K562 (cell line): ENCODE measurements around the gene DEK. TPM values are rescaled to one million over a fixed set of nuclear protein-coding genes. Genes with fewer than 3 reads are reported as not detected.

Experiments used
- ATF1 ChIP-seq, 2 experiments: fragments of 450-650 bp in 1 of 2; IDR thresholded peaks; 2 replicates each; pipeline ENCODE4 v1.6.1; 2016; ENCODE audit warnings: missing compliant biosample characterization in 1 of 2, missing genetic modification characterization in 1 of 2
- BRD4 ChIP-seq: fragments of 200-600 bp; sonication (generic); IDR thresholded peaks from 2 replicates; pipeline ENCODE4 v1.6.1; 2017; ENCODE audit warnings: inconsistent platforms
- ETV1 ChIP-seq: fragments of 450-650 bp; conservative IDR thresholded peaks from 2 replicates; pipeline ENCODE4 v1.6.1; 2016; ENCODE audit warnings: missing genetic modification characterization, control low read depth, low read depth, missing compliant biosample characterization
- FUS ChIP-seq: fragments of 200-400 bp; formaldehyde crosslinking; optimal IDR thresholded peaks from 2 replicates; pipeline ENCODE3; 2017; ENCODE audit warnings: low read depth, low read length
- POU5F1 ChIP-seq: fragments of 150-350 bp; IDR thresholded peaks from 2 replicates; pipeline ENCODE4 v1.6.1; 2014; ENCODE audit warnings: borderline replicate concordance, low read length, low read depth, mild to moderate bottlenecking; ENCODE audit not compliant: partially characterized antibody
- RBBP5 ChIP-seq: fragments of 200-600 bp; sonication (generic); IDR thresholded peaks from 2 replicates; pipeline ENCODE4 v1.6.1; 2012; ENCODE audit warnings: borderline replicate concordance, mild to moderate bottlenecking, low read length, control low read depth, inconsistent platforms; ENCODE audit not compliant: insufficient read depth, poor library complexity, severe bottlenecking
- SAFB ChIP-seq: fragments of 200-400 bp; formaldehyde crosslinking; IDR thresholded peaks from 2 replicates; pipeline ENCODE4 v1.6.1; 2017; ENCODE audit warnings: low read depth, low read length, borderline replicate concordance
- SRF ChIP-seq, 2 experiments: fragments of 250-450, 450-650 bp in 1 of 2; sonication (Bioruptor Pico) in 1 of 2; sonication (generic) in 1 of 2; formaldehyde crosslinking; IDR thresholded peaks; 2 replicates each; pipeline versions ENCODE4 v1.5.0 to v1.5.1; 2020 to 2022; ENCODE audit warnings: mild to moderate bottlenecking in 1 of 2, missing genetic modification reagents in 1 of 2
- STAT5A ChIP-seq: IDR thresholded peaks from 2 replicates; pipeline ENCODE4 v1.6.1; 2012; ENCODE audit warnings: low read length, inconsistent platforms, borderline replicate concordance
- TCF7 ChIP-seq: sonication (generic); IDR thresholded peaks from 2 replicates; pipeline ENCODE4 v1.6.1; 2016; ENCODE audit warnings: antibody characterized with exemption, borderline replicate concordance
- ZNF217 ChIP-seq: sonication (generic); formaldehyde crosslinking; IDR thresholded peaks from 2 replicates; pipeline ENCODE4 v1.8.0; 2022; ENCODE audit warnings: mild to moderate bottlenecking, missing genetic modification reagents
- ZNF347 ChIP-seq: fragments of 450-650 bp; formaldehyde crosslinking; IDR thresholded peaks from 2 replicates; pipeline ENCODE4 v1.4.0; 2020; ENCODE audit warnings: low read depth, mild to moderate bottlenecking, moderate library complexity
- polyA plus RNA-seq, 8 experiments: library from polyadenylated mRNA; depleted of rRNA in 4 of 8; stranded (reverse) in 5 of 8; unstranded in 3 of 8; fragments of >200 nt; fragmentation: Nextera tagmentation in 2 of 8; fragmentation: Illumina TruSeq in 1 of 8; extraction: Ambion mirVana in 2 of 8; extraction: Trizol in 1 of 8; gene quantifications; 2 replicates each; pipeline versions ENCODE4 v1.2.1 to v1.2.3, GENCODE V29; 2011 to 2014; ENCODE audit warnings: inconsistent platforms in 1 of 8, missing spikeins in 1 of 8
- total RNA-seq, 7 experiments: library from RNA; depleted of rRNA in 6 of 7; stranded (reverse); fragments of >200 nt in 6 of 7; fragmentation: Illumina TruSeq in 2 of 7; extraction: Trizol in 2 of 7; gene quantifications; 2 replicates each; pipeline versions ENCODE4 v1.2.1 to v1.2.3, GENCODE V29; 2011 to 2021; ENCODE audit warnings: low replicate concordance in 1 of 7
- TF ChIP-seq, protein P1 (sequence below): fragments of 250-450 bp; sonication (Bioruptor Pico); IDR thresholded peaks from 2 replicates; pipeline ENCODE4 v1.9.0; 2021; ENCODE audit warnings: mild to moderate bottlenecking, inconsistent platforms
- TF ChIP-seq, protein P2 (sequence below): fragments of 250-450 bp; sonication (Bioruptor Pico); IDR thresholded peaks from 2 replicates; pipeline ENCODE4 v1.4.0; 2020; ENCODE audit warnings: mild to moderate bottlenecking
- TF ChIP-seq, protein P3 (sequence below): sonication (generic); formaldehyde crosslinking; IDR thresholded peaks from 2 replicates; pipeline ENCODE4 v1.9.0; 2022; ENCODE audit warnings: mild to moderate bottlenecking, missing genetic modification reagents
- TF ChIP-seq, protein P4 (sequence below), 2 experiments: fragments of 250-450 bp in 1 of 2; fragments of 450-650 bp in 1 of 2; sonication (Bioruptor Pico) in 1 of 2; IDR thresholded peaks; 2 replicates each; pipeline versions ENCODE4 v1.6.1 to v1.8.0; 2016 to 2021; ENCODE audit warnings: mild to moderate bottlenecking in 2 of 2, moderate library complexity in 2 of 2, missing compliant biosample characterization in 1 of 2, missing genetic modification characterization in 1 of 2
- TF ChIP-seq, protein P5 (sequence below), 2 experiments: fragments of 200-800 bp in 1 of 2; sonication (Bioruptor generic) in 1 of 2; sonication (generic) in 1 of 2; formaldehyde crosslinking in 1 of 2; IDR thresholded peaks in 1 of 2; conservative IDR thresholded peaks in 1 of 2; 2 replicates each; pipeline versions ENCODE4 v1.5.0 to v1.6.1; 2016 to 2020; ENCODE audit warnings: missing compliant biosample characterization in 1 of 2, missing genetic modification characterization in 1 of 2, missing genetic modification reagents in 1 of 2

DEK gene
- total and polyA plus RNA-seq, 9 of the 15 experiments (the other 6 are each of a cell fraction or from before 2014, with no cell fraction given) = 82.3 to 338 (median 184) TPM

DNA sequence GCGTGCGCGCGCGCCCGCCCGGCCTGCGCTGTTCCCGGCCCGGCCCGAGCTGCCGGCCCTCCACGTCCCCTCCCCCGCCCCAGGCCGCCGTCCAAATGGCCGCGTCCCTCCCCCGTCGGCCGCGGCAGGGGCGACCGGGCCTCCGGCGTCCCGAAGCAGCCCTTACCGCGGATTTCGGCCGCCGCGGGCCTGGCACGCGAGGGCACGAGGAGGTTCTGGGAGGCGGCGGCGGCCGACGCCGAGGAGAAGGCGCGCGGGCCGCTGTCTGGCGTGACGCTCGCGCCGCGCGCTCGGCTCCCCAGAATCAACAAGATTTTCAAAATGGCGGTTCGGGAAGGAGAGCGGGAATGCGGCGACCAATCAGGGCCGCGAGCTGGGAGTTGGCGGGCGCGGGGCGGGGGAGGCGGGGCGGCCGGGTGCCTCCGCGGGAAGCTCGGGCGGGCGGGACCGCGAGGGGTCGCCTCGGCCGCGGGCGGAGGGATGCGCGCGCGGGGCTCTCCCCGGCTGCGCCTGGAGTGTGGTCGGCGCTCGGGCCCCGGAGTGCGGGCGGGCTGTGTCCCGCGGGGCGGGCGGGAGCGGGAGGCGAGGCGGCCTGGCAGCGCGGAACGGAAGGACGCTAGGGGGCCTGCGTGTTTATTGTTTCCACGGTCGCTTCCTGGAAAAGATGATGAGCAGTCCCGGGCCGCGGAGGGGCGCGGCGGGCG is at the start of gene DEK (continued):
- TF ChIP-seq, protein P1, sequence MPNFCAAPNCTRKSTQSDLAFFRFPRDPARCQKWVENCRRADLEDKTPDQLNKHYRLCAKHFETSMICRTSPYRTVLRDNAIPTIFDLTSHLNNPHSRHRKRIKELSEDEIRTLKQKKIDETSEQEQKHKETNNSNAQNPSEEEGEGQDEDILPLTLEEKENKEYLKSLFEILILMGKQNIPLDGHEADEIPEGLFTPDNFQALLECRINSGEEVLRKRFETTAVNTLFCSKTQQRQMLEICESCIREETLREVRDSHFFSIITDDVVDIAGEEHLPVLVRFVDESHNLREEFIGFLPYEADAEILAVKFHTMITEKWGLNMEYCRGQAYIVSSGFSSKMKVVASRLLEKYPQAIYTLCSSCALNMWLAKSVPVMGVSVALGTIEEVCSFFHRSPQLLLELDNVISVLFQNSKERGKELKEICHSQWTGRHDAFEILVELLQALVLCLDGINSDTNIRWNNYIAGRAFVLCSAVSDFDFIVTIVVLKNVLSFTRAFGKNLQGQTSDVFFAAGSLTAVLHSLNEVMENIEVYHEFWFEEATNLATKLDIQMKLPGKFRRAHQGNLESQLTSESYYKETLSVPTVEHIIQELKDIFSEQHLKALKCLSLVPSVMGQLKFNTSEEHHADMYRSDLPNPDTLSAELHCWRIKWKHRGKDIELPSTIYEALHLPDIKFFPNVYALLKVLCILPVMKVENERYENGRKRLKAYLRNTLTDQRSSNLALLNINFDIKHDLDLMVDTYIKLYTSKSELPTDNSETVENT (CRISPR knock-in tag) = 0 out of 2 replicates have a peak, but pooled peaks have one; percentile 2
- TF ChIP-seq ZNF217 (CRISPR knock-in tag) (no peak), SAFB (peak; percentile 96), POU5F1 (no peak), BRD4 (peak; percentile 62; the same call in 1 of the 2 replicates), ZNF347 (no peak), FUS (peak; percentile 53), STAT5A (no peak; the same call in 1 of the 2 replicates), TCF7 (no peak), ETV1 (tag) (peak; percentile 54; the same call in 1 of the 2 replicates), RBBP5 (peak; percentile 96), ATF1 (CRISPR knock-in tag; IDR thresholded peaks at IDR 0.05) (no peak), ATF1 (tag; IDR thresholded peaks at IDR 0.05) (no peak), SRF (CRISPR knock-in tag; IDR thresholded peaks at IDR 0.05) (0 out of 4 replicates have a peak, but pooled peaks of 1 of the 2 experiments have one; percentile 21)
- TF ChIP-seq, protein P2, sequence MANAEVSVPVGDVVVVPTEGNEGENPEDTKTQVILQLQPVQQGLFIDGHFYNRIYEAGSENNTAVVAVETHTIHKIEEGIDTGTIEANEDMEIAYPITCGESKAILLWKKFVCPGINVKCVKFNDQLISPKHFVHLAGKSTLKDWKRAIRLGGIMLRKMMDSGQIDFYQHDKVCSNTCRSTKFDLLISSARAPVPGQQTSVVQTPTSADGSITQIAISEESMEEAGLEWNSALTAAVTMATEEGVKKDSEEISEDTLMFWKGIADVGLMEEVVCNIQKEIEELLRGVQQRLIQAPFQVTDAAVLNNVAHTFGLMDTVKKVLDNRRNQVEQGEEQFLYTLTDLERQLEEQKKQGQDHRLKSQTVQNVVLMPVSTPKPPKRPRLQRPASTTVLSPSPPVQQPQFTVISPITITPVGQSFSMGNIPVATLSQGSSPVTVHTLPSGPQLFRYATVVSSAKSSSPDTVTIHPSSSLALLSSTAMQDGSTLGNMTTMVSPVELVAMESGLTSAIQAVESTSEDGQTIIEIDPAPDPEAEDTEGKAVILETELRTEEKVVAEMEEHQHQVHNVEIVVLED (CRISPR knock-in tag) = peak; percentile 40; the same call in 1 of the 2 replicates
- TF ChIP-seq, protein P3, sequence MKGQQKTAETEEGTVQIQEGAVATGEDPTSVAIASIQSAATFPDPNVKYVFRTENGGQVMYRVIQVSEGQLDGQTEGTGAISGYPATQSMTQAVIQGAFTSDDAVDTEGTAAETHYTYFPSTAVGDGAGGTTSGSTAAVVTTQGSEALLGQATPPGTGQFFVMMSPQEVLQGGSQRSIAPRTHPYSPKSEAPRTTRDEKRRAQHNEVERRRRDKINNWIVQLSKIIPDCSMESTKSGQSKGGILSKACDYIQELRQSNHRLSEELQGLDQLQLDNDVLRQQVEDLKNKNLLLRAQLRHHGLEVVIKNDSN = no peak
- TF ChIP-seq, protein P4, sequence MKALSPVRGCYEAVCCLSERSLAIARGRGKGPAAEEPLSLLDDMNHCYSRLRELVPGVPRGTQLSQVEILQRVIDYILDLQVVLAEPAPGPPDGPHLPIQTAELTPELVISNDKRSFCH (CRISPR knock-in tag; IDR thresholded peaks at IDR 0.05) = no peak
- TF ChIP-seq, protein P4 (tag; IDR thresholded peaks at IDR 0.05) = no peak
- TF ChIP-seq, protein P5, sequence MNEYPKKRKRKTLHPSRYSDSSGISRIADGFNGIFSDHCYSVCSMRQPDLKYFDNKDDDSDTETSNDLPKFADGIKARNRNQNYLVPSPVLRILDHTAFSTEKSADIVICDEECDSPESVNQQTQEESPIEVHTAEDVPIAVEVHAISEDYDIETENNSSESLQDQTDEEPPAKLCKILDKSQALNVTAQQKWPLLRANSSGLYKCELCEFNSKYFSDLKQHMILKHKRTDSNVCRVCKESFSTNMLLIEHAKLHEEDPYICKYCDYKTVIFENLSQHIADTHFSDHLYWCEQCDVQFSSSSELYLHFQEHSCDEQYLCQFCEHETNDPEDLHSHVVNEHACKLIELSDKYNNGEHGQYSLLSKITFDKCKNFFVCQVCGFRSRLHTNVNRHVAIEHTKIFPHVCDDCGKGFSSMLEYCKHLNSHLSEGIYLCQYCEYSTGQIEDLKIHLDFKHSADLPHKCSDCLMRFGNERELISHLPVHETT (CRISPR knock-in tag; conservative IDR thresholded peaks at IDR 0.05 in 1 of 2, IDR thresholded peaks at IDR 0.05 in 1 of 2) = peak in 1 of 2 experiments; percentile 94; a peak in 2 of 4 replicates
